Upper lobe of left lung (tissue), 6 donors: ENCODE measurements around the gene RBBP4. TPM values are rescaled to one million over a fixed set of nuclear protein-coding genes. Genes with fewer than 3 reads are reported as not detected.
"Not testable (repeated sequence)": the region's sequence is repeated elsewhere in the genome, so short reads cannot be mapped to it uniquely, and the experiment has no call there.

ENCODE experiments used
- ATAC-seq, 2 donors: fragments of 200-7000 bp; cut with Tn5 transposase; one replicate each; pipeline ENCODE4 v1.9.1; 2022; ENCODE audit warnings: mild to moderate bottlenecking in 2 of 2, moderate library complexity in 2 of 2; ENCODE audit not compliant: low FRiP score in 2 of 2
- DNase-seq, 2 donors: peaks; one replicate each; pipeline ENCODE4 v3.0.0-alpha.2; 2019 to 2020
- H3K27ac ChIP-seq, 4 donors: fragments of 200-600 bp; sonication (generic); one replicate each; pipeline ENCODE4 v1.5.1; 2016 to 2019
- H3K27me3 ChIP-seq, 4 donors: fragments of 200-600 bp; sonication (generic); one replicate each; pipeline ENCODE4 v1.5.1; 2017 to 2019
- H3K36me3 ChIP-seq, 4 donors: fragments of 200-600 bp; sonication (generic); one replicate each; pipeline ENCODE4 v1.5.1; 2016 to 2019
- H3K4me1 ChIP-seq, 4 donors: fragments of 200-600 bp; sonication (generic); one replicate each; pipeline ENCODE4 v1.5.1; 2018 to 2019
- H3K4me3 ChIP-seq, 4 donors: fragments of 200-600 bp; sonication (generic); one replicate each; pipeline ENCODE4 v1.5.1; 2017 to 2019; ENCODE audit warnings: mild to moderate bottlenecking in 2 of 4, moderate library complexity in 1 of 4
- H3K9me3 ChIP-seq, 4 donors: fragments of 200-600 bp; sonication (generic); one replicate each; pipeline ENCODE4 v1.5.1; 2018 to 2019
- CTCF ChIP-seq, 6 experiments: fragments of 450-650 bp in 4 of 6; fragments of 200-600 bp in 2 of 6; sonication (generic) in 2 of 6; IDR thresholded peaks; one replicate each; pipeline ENCODE4 v1.5.1; 2016 to 2019; ENCODE audit warnings: antibody characterized with exemption in 6 of 6
- EP300 ChIP-seq, 4 donors: sonication (generic); formaldehyde crosslinking; IDR thresholded peaks; one replicate each; pipeline ENCODE4 v1.5.1; 2017; ENCODE audit warnings: antibody characterized with exemption in 4 of 4, control low read depth in 2 of 4
- POLR2A ChIP-seq, 4 donors: fragments of 450-650 bp; IDR thresholded peaks; one replicate each; pipeline ENCODE4 v1.5.1; 2016 to 2017; ENCODE audit warnings: antibody characterized with exemption in 4 of 4, mild to moderate bottlenecking in 2 of 4
- POLR2AphosphoS5 ChIP-seq, 2 donors: sonication (generic); formaldehyde crosslinking; IDR thresholded peaks; one replicate each; pipeline ENCODE4 v1.5.1; 2017; ENCODE audit warnings: antibody characterized with exemption in 2 of 2
- WGBS, 2 donors: methylation state at CpG; one replicate each; pipeline ENCODE4 v1.1.5; 2017 to 2018; 5-methylcytosine and 5-hydroxymethylcytosine counted together
- total RNA-seq, 6 donors: library from RNA; depleted of rRNA in 4 of 6; stranded (reverse); fragments of >200 nt in 4 of 6; gene quantifications; one replicate each; pipeline versions ENCODE4 v1.1.0 to v1.2.1, GENCODE V29; 2016 to 2021
- donor health status: DM: no; HTN: no; CAD: no; lungs with moderate emphysema.
- donor health status: DM: no; HTN: yes; CAD: no; lungs with severe emphysema.

RBBP4 gene
- total RNA-seq, 6 donors from 2014 or later: 72.8 to 161 (median 131) TPM

- DNase-seq (no peak), ATAC-seq (no peak)
- Histone ChIP-seq H3K27me3 (no peaks in the 10 kb centered on the region), H3K4me1 (peaks cover 32 to 65% (median 53%) of the 10 kb centered on the region in 4 donors), H3K27ac (peak overlapping the region in 2 of 4 donors; percentile 98 to 99), H3K4me3 (peak overlapping the region in 3 of 4 donors; percentile 64 to 72 (median 68)), H3K36me3 (peaks cover 10 to 48% (median 20%) of the 10 kb centered on the region in 4 donors), H3K9me3 (no peaks in the 10 kb centered on the region)
- 89 to 90% methylated on average over 16 of the region's 16 CpGs for WGBS, 2 donors
- TF ChIP-seq CTCF (IDR thresholded peaks at IDR 0.05) (no peak), EP300 (IDR thresholded peaks at IDR 0.05) (no peak), POLR2AphosphoS5 (IDR thresholded peaks at IDR 0.05) (no peak), POLR2A (IDR thresholded peaks at IDR 0.05) (no peak)
These were observed 1.4 kb downstream of the RBBP4 start for GRCh38 chr1:32652244-32652962.

DNA sequence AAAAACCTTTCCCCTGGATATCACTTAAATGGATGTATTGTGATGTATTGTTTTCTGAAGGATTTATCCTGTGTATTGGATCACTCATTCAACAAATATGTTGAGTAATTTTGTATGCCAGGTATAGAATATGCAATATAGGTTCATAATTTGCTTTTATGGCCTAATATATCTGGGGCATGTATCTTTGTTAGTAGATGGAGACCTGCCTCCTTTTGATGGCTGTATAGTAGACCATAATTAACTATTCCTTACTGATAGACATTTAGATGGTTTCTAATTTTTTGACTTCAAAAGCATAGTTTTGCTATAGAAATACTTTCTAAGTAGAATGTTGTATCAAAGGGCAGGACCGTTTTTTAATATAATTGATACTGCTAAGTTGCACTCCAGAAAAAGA lies 8.6 kb downstream of the RBBP4 start:
- ATAC-seq (no peak), DNase-seq (no peak)
- TF ChIP-seq POLR2A (IDR thresholded peaks at IDR 0.05) (no peak), POLR2AphosphoS5 (IDR thresholded peaks at IDR 0.05) (no peak)
- H3K27me3 ChIP-seq: no peaks in the 10 kb centered on the region
- H3K4me3 ChIP-seq: no peak overlapping the region
- H3K9me3 ChIP-seq: no peaks in the 10 kb centered on the region
- peaks cover 23 to 92% (median 57%) of the 10 kb centered on the region in 4 donors for H3K36me3 ChIP-seq
- H3K4me1 ChIP-seq: peaks cover 3 to 17% (median 14%) of the 10 kb centered on the region in 4 donors
- no peak overlapping the region for H3K27ac ChIP-seq
- 95 to 100% methylated on average over 1 of the region's 1 CpG for WGBS, 2 donors

- TF ChIP-seq EP300 (IDR thresholded peaks at IDR 0.05) (no peak), POLR2A (IDR thresholded peaks at IDR 0.05) (no peak), CTCF (IDR thresholded peaks at IDR 0.05) (no peak), POLR2AphosphoS5 (IDR thresholded peaks at IDR 0.05) (no peak)
- DNase-seq (no peak), ATAC-seq (no peak)
- peaks cover 0 to 11% (median 5%) of the 10 kb centered on the region in 4 donors for H3K4me1 ChIP-seq
- H3K9me3 ChIP-seq: no peaks in the 10 kb centered on the region
- no peak overlapping the region for H3K27ac ChIP-seq
- no peak overlapping the region for H3K4me3 ChIP-seq
- no peaks in the 10 kb centered on the region for H3K27me3 ChIP-seq
- peaks cover 21 to 95% (median 64%) of the 10 kb centered on the region in 4 donors for H3K36me3 ChIP-seq
- WGBS, 2 donors: 54 to 62% methylated on average over 1 of the region's 1 CpG
These were observed 14.9 kb downstream of the RBBP4 start for GRCh38 chr1:32665915-32666314.

- WGBS, 2 donors: 76 to 78% methylated on average over 12 of the region's 12 CpGs
- Histone ChIP-seq H3K4me3 (no peak overlapping the region), H3K36me3 (peaks cover 26 to 96% (median 72%) of the 10 kb centered on the region in 4 donors), H3K4me1 (peaks cover 0 to 11% (median 5%) of the 10 kb centered on the region in 4 donors), H3K27ac (peak overlapping the region in 1 of 4 donors; percentile 30), H3K9me3 (no peaks in the 10 kb centered on the region), H3K27me3 (no peaks in the 10 kb centered on the region)
- DNase-seq (peak in 1 of 2 donors; percentile 86), ATAC-seq (peak in 1 of 2 donors; percentile 70)
- TF ChIP-seq CTCF (IDR thresholded peaks at IDR 0.05): no peak
- TF ChIP-seq POLR2AphosphoS5 (IDR thresholded peaks at IDR 0.05): peak in 1 of 2 donors; percentile 16
- no peak for TF ChIP-seq POLR2A (IDR thresholded peaks at IDR 0.05)
These were observed 16.0 kb downstream of the RBBP4 start for GRCh38 chr1:32666901-32667566.

GRCh38 chr1:32668716-32669115 lies 17.7 kb downstream of the RBBP4 start:
- DNase-seq, H3K4me3 ChIP-seq, H3K9me3 ChIP-seq, ATAC-seq, H3K27ac ChIP-seq, H3K27me3 ChIP-seq: not testable (repeated sequence)
- WGBS, 2 donors: 95 to 97% methylated on average over 5 of the region's 5 CpGs
- H3K36me3 ChIP-seq: peaks cover 40 to 96% (median 73%) of the 10 kb centered on the region in 4 donors
- peaks cover 0 to 11% (median 5%) of the 10 kb centered on the region in 4 donors for H3K4me1 ChIP-seq
